K562 (cell line): ENCODE measurements around the gene NNAT. TPM values are rescaled to one million over a fixed set of nuclear protein-coding genes. Genes with fewer than 3 reads are reported as not detected.

Experiments
- ATAC-seq: fragments of 200-7000 bp; cut with Tn5 transposase; 3 replicates; pipeline ENCODE4 v1.9.1; 2020; ENCODE audit warnings: moderate library complexity
- BruUV-seq: library from RNA; stranded (reverse); fragments of 400-500 nt; replicated peaks from 2 replicates; lab custom pipeline; 2021; lab: Mats Ljungman, UMichigan
- CTCF ChIA-PET: fragments of 300-600 bp; formaldehyde crosslinking; extraction: SDS; loops from one replicate; lab custom pipeline; 2021; ENCODE audit warnings: low intra/inter-chr PET ratio; lab: Yijun Ruan, JAX
- POLR2A ChIA-PET: fragments of 300-600, 350-650 bp; sonication (Branson Sonifier 250); formaldehyde crosslinking; extraction: SDS; loops from one replicate; lab custom pipeline; 2021; ENCODE audit warnings: antibody characterized with exemption, inconsistent platforms; lab: Yijun Ruan, JAX
- DNase-seq, 4 experiments: peaks; one replicate each; pipeline versions ENCODE4 v3.0.0 to v3.0.0-alpha.2; 2011 to 2018; ENCODE audit warnings: low spot score in 3 of 4, mixed read lengths in 3 of 4; ENCODE audit errors: extremely low read depth in 1 of 4
- FAIRE-seq: peaks from 2 replicates; lab custom pipeline; 2011; peaks lifted over from hg19 to GRCh38; lab: Jason Lieb, UNC
- H2AFZ ChIP-seq: 2 replicates; pipeline ENCODE4 v1.6.0; 2011; ENCODE audit warnings: low read depth, low read length, control low read depth, inconsistent platforms
- H3K27ac ChIP-seq: fragments of 200-600 bp; 3 replicates; pipeline ENCODE4 v1.8.0; 2011; ENCODE audit warnings: low read depth, mild to moderate bottlenecking, control low read depth, inconsistent platforms, low read length, moderate library complexity, mixed read lengths; ENCODE audit errors: extremely low read depth
- H3K27me3 ChIP-seq, 2 experiments: fragments of 300-600 bp in 1 of 2; 2 replicates in 1 of 2; 3 replicates in 1 of 2; pipeline versions ENCODE4 v1.6.0 to v1.8.0; 2011; ENCODE audit warnings: inconsistent platforms in 2 of 2, low read length in 2 of 2, mild to moderate bottlenecking in 1 of 2, mixed read lengths in 1 of 2, moderate library complexity in 1 of 2; ENCODE audit not compliant: control insufficient read depth in 2 of 2, insufficient read depth in 2 of 2
- H3K36me3 ChIP-seq: fragments of 300-600 bp; 3 replicates; pipeline ENCODE4 v1.8.0; 2011; ENCODE audit warnings: mild to moderate bottlenecking, low read length, inconsistent platforms; ENCODE audit not compliant: control insufficient read depth, insufficient read depth
- H3K4me1 ChIP-seq, 2 experiments: fragments of 200-600 bp in 1 of 2; replicated peaks in 1 of 2; 2 replicates in 1 of 2; 3 replicates in 1 of 2; pipeline versions ENCODE4 v1.5.1 to v1.8.0; 2011; ENCODE audit warnings: inconsistent platforms in 2 of 2, low read length in 2 of 2, mild to moderate bottlenecking in 1 of 2, mixed read lengths in 1 of 2, moderate library complexity in 1 of 2; ENCODE audit not compliant: control insufficient read depth in 2 of 2, insufficient read depth in 2 of 2
- H3K4me2 ChIP-seq: 2 replicates; pipeline ENCODE4 v1.6.1; 2011; ENCODE audit warnings: low read length, control low read depth, inconsistent platforms, mixed read lengths; ENCODE audit not compliant: insufficient read depth
- H3K4me3 ChIP-seq: fragments of 200-600 bp; sonication (generic), shearing (Covaris generic); 2 replicates; pipeline ENCODE4 v1.5.1; 2016; ENCODE audit warnings: control low read depth, inconsistent platforms
- H3K79me2 ChIP-seq: fragments of 200-600 bp; 3 replicates; pipeline ENCODE4 v1.8.0; 2011; ENCODE audit warnings: low read length, inconsistent platforms; ENCODE audit not compliant: control insufficient read depth, insufficient read depth
- H3K9ac ChIP-seq, 2 experiments: 2 replicates each; pipeline versions ENCODE4 v1.6.0 to v1.6.1; 2011; ENCODE audit warnings: low read depth in 2 of 2, low read length in 2 of 2, control low read depth in 1 of 2, inconsistent platforms in 1 of 2, mild to moderate bottlenecking in 1 of 2, mixed read lengths in 1 of 2; ENCODE audit not compliant: insufficient read depth in 1 of 2
- H3K9me1 ChIP-seq: one replicate; pipeline ENCODE4 v1.6.0; 2011; ENCODE audit warnings: inconsistent platforms, mild to moderate bottlenecking, low read length, moderate library complexity; ENCODE audit not compliant: control insufficient read depth, insufficient read depth
- H3K9me3 ChIP-seq: replicated peaks from 2 replicates; pipeline ENCODE4 v1.5.1; 2011; ENCODE audit warnings: low read depth, low read length, inconsistent platforms; ENCODE audit not compliant: control insufficient read depth, insufficient read depth
- H4K20me1 ChIP-seq: replicated peaks from 2 replicates; pipeline ENCODE4 v1.6.1; 2011; ENCODE audit warnings: low read length, inconsistent platforms, mixed read lengths; ENCODE audit not compliant: control insufficient read depth, insufficient read depth
- CHCHD3 ChIP-seq: fragments of 250-450 bp; sonication (Bioruptor Pico); IDR thresholded peaks from 2 replicates; pipeline ENCODE4 v2.1.2; 2022; ENCODE audit warnings: mild to moderate bottlenecking
- ESRRB ChIP-seq: fragments of 250-450 bp; sonication (Bioruptor Pico); IDR thresholded peaks from 2 replicates; pipeline ENCODE4 v1.5.0; 2020; ENCODE audit warnings: mild to moderate bottlenecking, moderate library complexity, borderline replicate concordance
- NKRF ChIP-seq: fragments of 450-650 bp; IDR thresholded peaks from 2 replicates; pipeline ENCODE4 v1.6.1; 2016; ENCODE audit warnings: borderline replicate concordance
- RBM14 ChIP-seq: fragments of 200-400 bp; formaldehyde crosslinking; IDR thresholded peaks from 2 replicates; pipeline ENCODE4 v1.6.1; 2018; ENCODE audit warnings: low read depth, mild to moderate bottlenecking, low read length, moderate library complexity, borderline replicate concordance; ENCODE audit not compliant: insufficient read depth
- WGBS: fragments of 100-300 bp; shearing (Covaris generic); methylation state at CpG from one replicate; pipeline ENCODE4 v1.1.6; 2016; ENCODE audit warnings: low coverage, mixed read lengths; ENCODE audit not compliant: insufficient coverage; ENCODE audit errors: missing lambda C conversion rate; 5-methylcytosine and 5-hydroxymethylcytosine counted together
- in situ Hi-C: fragments of 300-500 bp; cut with MboI; formaldehyde crosslinking; loops from 4 replicates; pipeline ENCODE4 v1.15.0; 2018; ENCODE audit warnings: inconsistent platforms, mixed read lengths
- intact Hi-C: fragments of 100-400 bp; cut with micrococcal nuclease; formaldehyde crosslinking; loops from 2 replicates; pipeline ENCODE4 v1.14.2; 2022
- polyA plus RNA-seq, 8 experiments: library from polyadenylated mRNA; depleted of rRNA in 4 of 8; stranded (reverse) in 5 of 8; unstranded in 3 of 8; fragments of >200 nt; fragmentation: Nextera tagmentation in 2 of 8; fragmentation: Illumina TruSeq in 1 of 8; extraction: Ambion mirVana in 2 of 8; extraction: Trizol in 1 of 8; gene quantifications; 2 replicates each; pipeline versions ENCODE4 v1.2.1 to v1.2.3, GENCODE V29; 2011 to 2014; ENCODE audit warnings: inconsistent platforms in 1 of 8, missing spikeins in 1 of 8
- total RNA-seq, 7 experiments: library from RNA; depleted of rRNA in 6 of 7; stranded (reverse); fragments of >200 nt in 6 of 7; fragmentation: Illumina TruSeq in 2 of 7; extraction: Trizol in 2 of 7; gene quantifications; 2 replicates each; pipeline versions ENCODE4 v1.2.1 to v1.2.3, GENCODE V29; 2011 to 2021; ENCODE audit warnings: low replicate concordance in 1 of 7

Gene NNAT
- total and polyA plus RNA-seq, 9 of the 15 experiments (the other 6 are each of a cell fraction or from before 2014, with no cell fraction given), result 0.13 TPM; not detected in 8

- no peaks in the 10 kb centered on the region; the same call in 1 of the 2 replicates for H4K20me1 ChIP-seq
- no peaks in the 10 kb centered on the region for H3K36me3 ChIP-seq
- FAIRE-seq, result no peak
- intact Hi-C loops, result no loop called here
- H3K4me3 ChIP-seq, result no peak overlapping the region
- DNase-seq, result no peak
- in situ Hi-C loops, result no loop called here
- no peak overlapping the region for H3K27ac ChIP-seq
- 0% methylated on average over 4 of the region's 4 CpGs for WGBS
- H3K4me1 ChIP-seq, result no peaks in the 10 kb centered on the region
- no peak overlapping the region for H3K4me2 ChIP-seq
- peaks cover 30 to 65% of the 10 kb centered on the region in 2 experiments for H3K27me3 ChIP-seq
- no peak for ATAC-seq
- H2AFZ ChIP-seq, result no peak overlapping the region
- ChIA-PET POLR2A (no interaction called here), CTCF (no interaction called here)
- H3K9me3 ChIP-seq, result no peaks in the 10 kb centered on the region
- H3K79me2 ChIP-seq, result no peaks in the 10 kb centered on the region
- no peaks in the 10 kb centered on the region for H3K9me1 ChIP-seq
- no TSS peak for BruUV-seq
- no peak overlapping the region for H3K9ac ChIP-seq
- no peak for TF ChIP-seq ESRRB (CRISPR knock-in tag)
- no peak for TF ChIP-seq CHCHD3 (CRISPR knock-in tag)
- TF ChIP-seq RBM14, result no peak
- no peak for TF ChIP-seq NKRF
- TF ChIP-seq, all 486 proteins: peak for 0
These were observed 46.7 kb upstream of the NNAT start for GRCh38 chr20:37474386-37474785.
